DMS79 treated with DMSO at 0.1 percent for 48 hours (cell line): ENCODE measurements around the gene CIB1.

Source experiments
- DNase-seq: peaks from one replicate; lab custom pipeline; 2025; lab: John Stamatoyannopoulos, UW

CIB1 gene

DNA sequence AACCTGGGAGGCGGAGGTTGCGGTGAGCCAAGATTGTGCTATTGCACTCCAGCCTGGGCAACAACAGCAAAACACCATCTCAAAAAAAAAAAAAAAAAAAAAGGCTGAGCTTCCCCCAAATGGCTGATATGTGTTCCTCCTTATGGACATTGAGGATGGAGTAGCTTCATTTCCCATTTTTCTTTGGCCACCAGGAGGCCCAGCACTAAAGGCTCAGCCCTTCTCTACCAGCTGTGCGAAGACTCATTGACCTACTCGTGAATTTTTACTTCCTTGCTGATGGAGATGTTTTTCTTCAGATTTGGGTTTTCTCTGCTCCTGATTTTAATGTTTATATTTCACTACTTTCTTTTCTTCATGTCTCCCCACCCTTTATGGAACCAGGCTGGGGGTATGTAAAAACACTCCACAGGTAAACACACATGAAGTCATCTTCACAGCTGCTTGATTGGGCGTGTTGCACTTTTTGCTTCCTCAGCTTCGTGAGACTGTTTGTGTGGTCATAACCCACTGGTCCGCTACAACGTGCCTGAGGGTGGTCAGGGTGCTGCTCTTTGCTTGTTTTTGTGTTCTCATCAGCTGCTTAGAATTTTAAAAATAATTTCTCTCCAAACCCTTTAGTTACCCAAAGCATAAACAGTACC is 19.1 kb downstream of the CIB1 start:
- DNase-seq, result no peak

DNA sequence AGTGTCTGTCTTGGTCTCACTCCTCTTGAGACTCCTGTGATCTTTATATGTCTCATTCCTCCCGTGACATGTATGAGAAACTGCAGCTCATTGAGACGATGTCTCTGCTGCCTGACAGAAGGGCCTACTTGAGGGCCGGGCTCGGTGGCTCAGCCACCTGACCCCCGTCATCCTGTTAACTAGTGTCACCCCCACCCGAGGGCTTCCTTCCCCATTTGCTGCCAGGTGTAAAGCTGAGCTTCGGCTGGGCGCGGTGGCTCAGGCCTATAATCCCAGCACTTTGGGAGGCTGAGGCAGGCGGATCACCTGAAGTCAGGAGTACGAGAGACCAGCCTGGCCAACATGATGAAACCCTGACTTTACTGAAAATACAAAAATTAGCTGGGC is 19.9 kb downstream of the CIB1 start:
- DNase-seq, result peak; percentile 72

DNA sequence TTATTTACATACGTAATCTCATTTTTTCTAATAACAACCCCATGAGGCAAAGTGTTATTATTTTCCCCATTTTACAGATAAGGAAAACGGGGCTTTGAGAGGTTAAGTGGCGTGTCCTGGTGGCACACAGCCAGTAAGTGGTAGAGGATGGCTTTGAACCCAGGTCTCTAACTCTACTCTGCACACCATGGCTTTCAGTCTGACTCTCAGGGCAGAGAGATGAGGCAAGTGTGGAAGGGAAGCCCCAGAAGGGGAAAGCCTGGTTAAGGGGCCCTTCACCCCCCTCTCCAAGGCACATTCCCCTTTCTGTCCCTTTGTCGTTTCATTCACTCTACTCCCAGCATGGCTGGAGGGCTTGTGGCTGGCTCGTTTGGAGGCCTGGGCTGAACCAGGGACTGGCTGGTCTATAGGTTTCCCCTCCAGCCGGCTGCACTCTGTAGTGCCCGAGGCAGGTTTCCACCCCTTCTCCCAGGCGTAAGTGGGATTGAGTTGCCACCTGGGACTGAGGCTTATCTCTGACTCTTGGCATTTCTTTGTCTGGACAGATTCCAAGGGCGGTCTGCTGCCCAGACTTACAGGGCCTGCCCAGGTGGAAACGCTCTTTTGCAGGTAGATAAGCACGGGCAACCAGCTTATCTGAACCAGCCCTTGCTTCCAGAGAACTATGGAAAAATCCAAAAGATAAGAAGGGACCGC is 20.5 kb downstream of the CIB1 start:
- peak; percentile 86 for DNase-seq

DNA sequence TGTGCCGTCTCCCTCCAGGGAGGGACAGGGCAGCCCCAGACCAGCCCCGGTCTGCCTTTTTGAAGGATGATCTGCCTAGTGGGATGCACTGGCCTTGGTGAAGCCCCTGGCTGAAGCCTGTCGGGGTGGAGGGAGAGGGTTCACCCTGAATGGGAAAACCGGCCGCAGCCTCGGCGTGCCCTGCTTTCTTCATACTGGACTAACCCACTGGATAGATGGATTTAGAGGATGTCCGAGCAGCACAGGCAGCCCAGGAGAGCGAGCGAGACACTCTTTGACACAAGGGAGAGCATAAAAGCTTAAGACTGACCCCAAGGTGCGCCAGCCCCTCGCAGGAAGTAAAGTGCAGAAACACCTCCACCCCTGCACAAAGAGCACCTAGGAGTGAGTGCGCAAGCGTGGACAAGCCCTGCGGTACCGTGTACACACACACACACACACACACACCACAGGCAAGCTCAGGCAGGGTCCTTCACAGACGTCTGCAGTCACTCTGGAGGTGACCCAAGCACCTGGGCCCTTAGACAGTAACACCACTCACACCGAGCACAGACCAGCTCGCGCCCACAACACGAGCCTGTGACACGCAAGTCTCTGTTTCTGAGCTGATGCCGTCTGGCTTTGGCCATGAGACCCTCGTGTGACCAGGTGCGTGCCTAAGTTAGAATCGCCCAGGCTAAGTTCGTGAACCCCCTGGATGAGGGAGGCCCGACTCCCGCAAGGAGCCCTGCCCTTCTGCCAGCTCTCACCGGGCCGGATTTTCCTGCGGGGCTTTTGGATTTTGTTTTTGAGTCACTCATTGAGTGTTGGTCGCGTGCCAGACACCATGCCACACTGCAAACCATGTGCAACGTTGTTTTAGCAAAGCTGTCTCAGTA is 21.3 kb downstream of the CIB1 start:
- peak; percentile 34 for DNase-seq

DNA sequence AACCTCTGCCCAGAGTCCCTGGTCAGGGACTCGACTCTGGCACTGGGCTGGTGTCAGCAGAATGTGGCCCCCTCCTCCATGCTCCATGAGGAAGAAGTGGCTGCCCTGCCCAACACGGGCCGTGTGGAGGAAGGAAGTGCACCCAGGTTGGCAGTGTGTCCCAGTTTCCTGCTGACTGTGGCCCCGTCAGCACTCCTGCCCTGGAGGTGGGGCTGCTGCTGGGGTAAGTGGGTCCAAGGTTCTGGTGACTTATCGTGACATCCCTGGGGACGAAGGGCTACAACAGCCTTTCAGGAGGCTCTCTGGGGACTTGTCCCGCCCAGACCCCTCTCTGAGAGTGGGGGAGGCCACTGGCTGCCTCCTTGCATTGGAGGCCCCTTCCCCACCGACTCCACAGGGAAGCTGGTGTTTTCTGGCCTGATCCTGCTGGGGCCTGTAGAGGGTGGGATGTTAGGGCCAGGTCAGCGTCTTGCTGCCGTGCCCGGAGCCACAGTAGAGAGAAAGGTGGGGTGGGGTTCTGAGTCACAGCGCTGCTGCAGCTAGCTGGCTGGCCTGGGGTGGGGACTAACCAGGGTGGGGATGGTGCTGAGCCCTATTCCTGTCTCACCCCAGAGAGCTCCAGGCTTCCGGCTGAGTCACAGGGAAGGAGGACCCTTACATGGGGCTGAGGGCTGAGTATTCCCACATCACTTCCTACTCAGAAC is 22.1 kb downstream of the CIB1 start:
- no peak for DNase-seq

DNA sequence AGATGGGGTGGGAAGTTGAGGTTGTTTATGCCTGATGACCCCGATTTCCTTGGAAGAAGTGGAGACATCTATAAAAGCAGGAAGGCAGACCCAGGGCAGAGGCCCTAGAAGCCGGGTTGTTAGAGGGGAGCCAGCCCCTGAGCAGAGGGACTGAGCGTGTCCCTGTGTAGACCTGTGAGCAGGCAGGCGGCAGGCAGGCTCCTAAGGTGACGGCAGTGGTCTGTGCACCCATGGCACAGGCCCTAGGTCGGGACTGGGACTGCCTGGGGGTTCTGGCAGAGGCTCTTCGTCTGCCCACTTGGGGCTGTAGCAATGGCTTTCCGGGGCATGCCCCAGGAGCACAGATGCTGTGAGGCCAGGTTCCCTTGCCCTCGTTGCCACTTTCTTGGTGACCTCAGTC is 22.7 kb downstream of the CIB1 start:
- DNase-seq, result no peak

DNA sequence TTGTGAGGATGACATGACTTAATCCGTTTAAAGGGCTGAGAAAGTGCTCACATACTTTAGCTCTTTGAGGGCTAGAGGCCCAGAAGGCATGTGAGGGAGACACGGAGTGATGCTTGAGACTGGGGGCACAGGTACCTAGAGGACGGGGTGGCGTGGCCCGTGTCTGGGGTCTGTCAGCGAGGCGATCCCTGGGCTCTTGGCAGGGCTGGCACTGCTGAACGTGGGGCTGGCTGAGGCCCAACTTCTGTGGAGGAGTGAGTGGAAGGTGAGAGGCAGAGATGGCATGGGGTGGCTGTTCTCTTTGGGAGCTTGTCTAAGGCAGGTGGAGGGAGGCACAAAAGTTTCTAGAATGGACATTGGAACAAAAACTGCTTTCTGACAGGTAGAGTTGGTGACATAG is 23.1 kb downstream of the CIB1 start:
- DNase-seq, result peak; percentile 19

DNA sequence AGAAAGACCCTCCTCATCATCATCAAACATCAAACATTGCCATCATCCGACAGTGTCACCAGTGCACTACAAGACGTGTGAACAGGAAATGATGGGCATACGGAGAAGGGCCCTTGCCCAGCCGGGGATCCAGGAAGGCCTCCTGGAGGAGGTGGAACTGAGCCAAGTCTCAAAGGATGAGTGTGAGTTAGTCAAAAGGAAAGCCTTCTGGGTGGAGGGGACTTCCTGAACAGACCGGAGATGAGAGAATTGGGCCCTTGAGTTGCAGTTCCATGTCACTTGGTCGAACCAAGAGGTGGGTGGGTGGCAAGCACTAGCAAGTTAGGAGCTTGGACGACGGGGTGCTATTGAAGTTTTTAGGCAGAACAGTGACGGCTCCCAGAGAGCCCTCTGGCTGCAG is 24.1 kb downstream of the CIB1 start:
- no peak for DNase-seq

DNA sequence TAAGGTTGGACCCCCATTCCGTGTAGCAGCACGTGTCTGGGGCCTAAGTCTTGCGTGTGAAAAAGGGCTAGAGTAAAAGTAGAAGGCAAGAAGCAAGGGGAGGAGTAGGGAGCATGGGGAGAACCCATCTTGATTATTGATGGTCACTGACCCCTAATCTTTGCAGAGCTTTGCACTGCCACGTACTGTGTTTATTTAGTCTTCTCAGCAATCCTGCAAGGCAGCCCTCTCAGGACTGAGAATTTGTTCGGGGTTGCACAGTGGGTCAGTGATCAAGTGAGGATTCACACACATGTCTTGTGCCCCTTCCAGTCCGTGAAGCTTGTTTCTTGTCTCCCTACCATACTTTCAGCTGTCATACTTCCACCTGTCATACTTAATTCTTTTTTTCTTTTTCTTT is 25.4 kb downstream of the CIB1 start:
- DNase-seq, result no peak

DNA sequence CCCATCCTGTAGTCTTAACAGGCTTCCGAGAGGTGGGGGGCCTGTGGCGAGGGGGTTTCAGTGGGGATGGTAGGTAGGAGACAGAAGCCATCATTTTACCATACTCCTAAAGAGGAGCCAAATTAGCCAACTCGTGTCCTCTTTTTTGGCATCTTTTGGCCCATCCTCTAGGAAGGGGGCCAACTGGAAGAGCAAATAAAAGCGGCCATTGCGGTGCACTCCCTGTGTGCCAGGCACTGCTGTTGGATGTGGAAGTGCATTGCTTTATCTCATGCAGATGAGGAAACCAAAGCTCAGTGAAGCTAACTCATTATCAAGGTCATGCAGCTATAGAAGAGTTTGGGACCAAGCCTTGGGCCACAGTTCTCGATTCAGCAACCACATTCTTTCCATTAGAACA is 26.5 kb downstream of the CIB1 start:
- DNase-seq, result no peak

DNA sequence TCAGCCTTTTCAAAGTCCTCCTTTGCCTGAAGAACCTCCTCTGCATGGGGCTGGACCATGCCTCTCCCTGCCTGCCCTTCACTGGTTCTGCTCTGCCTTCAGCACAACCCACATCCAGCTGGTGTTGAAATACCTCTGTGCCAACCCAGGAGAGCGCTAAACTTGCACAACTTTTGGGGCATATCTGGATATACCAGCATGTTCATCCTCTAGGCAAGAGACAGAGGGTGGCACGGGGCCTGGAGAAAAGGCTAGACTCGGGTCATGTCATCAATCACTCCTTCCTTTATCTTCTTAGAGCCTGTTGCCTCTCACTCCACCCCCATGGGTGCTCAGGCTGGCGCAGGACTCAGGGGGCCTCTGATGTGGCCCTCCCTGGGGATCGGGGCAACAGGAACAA is 27.9 kb downstream of the CIB1 start:
- DNase-seq, result peak; percentile 52

DNA sequence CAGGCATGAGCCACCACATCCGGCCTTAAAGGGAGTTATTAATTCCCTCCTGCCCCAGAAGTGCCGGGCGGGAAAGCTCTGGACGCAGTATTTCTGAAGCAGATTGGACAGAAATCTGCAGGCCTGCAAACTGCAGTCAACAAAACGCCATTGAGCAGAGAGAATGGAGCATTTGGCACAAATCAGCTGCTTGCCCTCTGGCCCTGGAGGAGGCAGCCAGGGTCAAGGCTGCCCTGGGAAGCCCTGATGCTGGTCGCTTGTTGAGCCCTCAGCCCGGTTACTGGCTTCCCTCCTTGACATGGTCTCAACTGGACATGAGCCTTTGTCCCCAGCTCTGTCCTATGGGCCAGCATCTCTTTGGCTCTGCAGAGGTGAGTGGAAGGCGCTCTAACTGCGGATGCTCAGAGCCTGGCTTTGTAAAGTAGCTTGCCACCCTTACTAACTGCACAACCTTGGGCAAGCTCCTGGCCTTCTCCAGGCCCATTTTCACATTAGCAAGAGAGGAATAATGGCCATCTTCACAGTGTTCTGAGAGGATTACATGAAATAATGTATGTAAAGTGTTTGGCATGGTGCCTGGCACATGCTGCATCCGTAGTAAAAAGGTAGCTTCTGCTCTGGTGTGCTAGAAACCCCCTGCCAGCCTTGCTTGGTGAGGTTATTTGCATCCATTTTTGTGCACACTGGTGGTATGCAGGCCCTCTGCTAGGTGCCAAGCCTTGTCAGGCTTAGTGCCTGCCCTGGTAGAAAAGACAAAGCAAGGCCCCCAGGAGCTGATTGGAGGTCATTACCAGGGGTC is 28.5 kb downstream of the CIB1 start:
- peak; percentile 60 for DNase-seq

DNA sequence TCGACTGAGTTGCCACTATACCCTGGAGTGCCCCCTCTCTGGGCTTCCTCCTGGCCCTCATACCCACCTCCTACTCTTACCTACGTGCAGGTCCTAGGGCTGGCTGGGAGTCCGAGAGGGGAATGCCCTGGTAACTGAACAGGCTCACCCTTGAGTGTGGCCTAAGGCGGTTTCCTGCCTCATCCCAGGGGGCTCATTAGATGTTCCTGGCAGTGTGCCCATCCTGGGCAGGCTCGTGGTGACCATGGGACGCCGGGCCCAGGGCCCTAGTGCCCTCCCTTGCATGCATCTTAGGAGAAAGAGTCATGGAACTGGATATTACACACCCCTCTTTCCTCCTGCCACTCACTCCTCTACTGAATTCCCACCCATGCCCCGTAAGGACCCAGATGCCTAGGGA is 29.8 kb downstream of the CIB1 start:
- DNase-seq, result peak; percentile 32

DNA sequence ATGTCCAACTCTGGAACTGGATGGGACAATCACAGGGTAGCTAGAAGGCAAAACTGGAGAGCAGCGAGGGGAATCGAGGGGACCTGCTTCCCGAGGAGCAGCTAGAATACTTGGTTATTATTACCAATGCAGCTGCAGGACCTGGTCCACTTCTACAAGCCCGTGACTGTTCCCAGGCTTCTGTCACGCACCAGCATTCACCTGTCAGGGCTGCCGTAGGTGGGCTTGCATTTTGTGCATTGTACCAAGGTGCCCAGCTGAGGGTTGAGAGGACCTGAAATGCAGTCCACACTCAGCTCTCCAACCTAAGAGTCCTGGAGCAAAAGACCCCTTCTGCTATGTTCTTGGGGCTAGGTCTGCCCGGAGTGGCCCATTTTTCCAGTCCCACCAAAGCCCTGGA is 30.3 kb downstream of the CIB1 start:
- no peak for DNase-seq

DNA sequence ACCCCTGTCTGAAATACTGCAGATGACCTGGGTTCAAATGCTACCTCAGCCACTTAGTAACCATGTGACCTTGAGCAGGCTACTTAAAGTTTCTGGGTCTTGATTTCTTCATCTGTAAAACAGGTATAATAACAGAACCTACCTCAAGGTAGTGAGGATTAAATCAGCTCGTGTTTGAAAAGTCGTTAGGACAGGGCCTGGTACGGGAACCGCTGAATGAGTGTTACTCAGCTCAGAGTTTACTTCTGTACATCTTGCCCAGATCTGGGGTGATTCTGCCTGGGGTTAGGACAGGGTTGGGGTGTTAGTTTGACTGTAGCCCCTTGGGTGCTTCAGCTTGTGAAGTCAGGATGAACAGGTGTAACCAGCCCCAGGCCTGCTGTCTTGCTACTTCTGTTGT is 30.8 kb downstream of the CIB1 start:
- DNase-seq, result no peak

DNA sequence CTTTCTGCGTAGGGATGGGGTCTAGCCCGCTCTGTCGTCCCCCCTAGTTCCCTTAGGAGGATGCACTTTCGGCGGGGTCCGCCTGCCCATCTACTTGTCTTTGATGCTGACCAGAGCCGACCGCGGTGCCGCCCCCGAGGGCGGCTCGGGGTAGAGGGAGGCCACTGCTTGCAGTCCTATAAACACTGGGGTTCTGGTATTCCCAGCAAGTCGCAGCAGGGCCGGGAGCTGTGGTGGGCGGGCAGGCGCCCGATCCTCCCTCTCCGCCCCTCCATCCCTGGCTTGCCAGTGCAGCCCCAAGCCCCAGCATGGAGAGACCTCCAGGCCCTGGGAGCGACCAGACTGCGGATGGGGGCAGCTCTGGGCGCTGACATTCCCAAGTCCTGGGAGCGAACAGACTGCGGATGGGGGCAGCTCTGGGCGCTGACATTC is 31.8 kb downstream of the CIB1 start:
- no peak for DNase-seq

DNA sequence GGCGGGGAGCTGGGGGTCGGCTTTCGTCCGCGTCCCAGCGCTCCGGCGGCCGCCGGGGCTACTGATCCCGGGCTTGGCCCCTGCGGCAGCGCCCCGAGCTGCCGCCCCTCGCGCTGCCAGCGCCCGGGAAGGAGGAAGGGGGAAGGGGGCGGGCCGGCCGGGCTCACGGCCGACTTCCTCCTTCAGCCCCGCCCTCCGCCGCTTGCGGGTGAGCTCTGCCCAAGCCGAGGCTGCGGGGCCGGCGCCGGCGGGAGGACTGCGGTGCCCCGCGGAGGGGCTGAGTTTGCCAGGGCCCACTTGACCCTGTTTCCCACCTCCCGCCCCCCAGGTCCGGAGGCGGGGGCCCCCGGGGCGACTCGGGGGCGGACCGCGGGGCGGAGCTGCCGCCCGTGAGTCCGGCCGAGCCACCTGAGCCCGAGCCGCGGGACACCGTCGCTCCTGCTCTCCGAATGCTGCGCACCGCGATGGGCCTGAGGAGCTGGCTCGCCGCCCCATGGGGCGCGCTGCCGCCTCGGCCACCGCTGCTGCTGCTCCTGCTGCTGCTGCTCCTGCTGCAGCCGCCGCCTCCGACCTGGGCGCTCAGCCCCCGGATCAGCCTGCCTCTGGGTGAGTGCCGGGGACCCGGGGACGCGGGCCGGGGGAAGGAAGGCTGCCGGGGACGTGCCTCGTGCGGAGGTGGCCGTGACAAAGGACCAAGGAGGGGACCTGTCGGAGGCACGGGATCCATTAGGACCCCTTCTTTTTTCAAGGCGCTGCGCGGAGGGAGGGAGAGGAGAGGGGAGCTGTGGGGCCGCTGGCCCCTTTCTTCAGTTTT is 32.4 kb downstream of the CIB1 start, which contains the start of gene SEMA4B:
TSS of gene SEMA4B (plus strand) at position 201 of the 814 bp plus-strand sequence. CDS start at position 450, 249 bp downstream.
- peak; percentile 10 for DNase-seq

DNA sequence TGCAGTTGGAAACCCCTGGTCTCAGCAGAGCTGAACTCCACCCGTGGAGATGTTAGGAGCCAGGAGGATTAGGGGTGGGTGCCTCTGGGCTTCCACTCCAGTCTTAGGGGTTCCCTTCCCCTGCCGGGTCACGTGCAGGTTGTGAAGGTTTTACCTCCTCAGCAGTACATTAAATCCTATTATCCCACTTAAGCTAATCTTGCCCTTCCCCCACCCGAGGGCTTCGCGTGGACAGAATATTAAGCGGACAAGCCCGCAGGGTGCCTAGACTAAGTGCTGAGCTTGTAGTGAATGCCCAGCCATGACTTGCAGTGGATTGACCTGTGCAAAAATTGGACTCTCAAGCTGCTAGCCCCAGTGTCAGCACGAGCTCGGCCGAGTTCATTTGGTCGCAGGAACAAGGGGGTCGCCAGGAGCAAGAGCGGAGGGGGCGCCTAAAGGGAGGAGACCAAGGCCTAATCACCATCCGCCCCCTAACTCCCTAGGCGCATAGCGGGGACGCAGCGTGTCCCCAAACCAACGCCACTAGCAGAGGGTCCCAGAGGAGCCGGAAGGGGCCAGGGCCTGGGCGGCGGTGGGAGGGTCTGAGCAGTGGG is 33.1 kb downstream of the CIB1 start:
- no peak for DNase-seq

DNA sequence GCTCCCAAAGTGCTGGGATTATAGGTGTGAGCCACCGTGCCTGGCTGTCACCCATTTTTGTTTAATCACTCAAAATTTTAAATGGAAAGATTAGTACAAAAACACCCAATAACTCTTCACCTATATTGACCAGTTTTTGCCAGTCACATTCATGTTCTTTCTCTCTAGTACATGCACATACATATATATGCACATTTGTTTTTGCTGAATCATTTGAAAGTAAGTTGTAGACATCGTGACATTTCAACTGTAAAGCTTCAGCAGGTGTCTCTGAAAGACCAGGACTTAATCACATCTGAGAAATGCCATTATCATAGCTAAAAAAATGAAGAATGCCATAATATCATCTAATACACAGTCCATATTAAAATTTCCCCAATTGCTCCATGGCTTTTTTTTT is 39.1 kb downstream of the CIB1 start:
- DNase-seq, result no peak
